Skeletal muscle satellite cell (primary cell): ENCODE results near the gene SEMA7A.
"Not testable (repeated sequence)": the region's sequence is repeated elsewhere in the genome, so short reads cannot be mapped to it uniquely, and the experiment has no call there.

Experiments
- H3K27me3 ChIP-seq: 2 replicates; pipeline ENCODE4 v1.7.0; 2013; ENCODE audit warnings: low read length; ENCODE audit not compliant: control insufficient read depth, insufficient read depth
- H3K36me3 ChIP-seq: 2 replicates; pipeline ENCODE4 v1.7.0; 2013; ENCODE audit warnings: mild to moderate bottlenecking, control low read depth, low read length; ENCODE audit not compliant: insufficient read depth
- H3K4me1 ChIP-seq: 2 replicates; pipeline ENCODE4 v1.7.0; 2013; ENCODE audit warnings: low read length; ENCODE audit not compliant: control insufficient read depth, insufficient read depth
- H3K4me2 ChIP-seq: 2 replicates; pipeline ENCODE4 v1.7.0; 2013; ENCODE audit warnings: mild to moderate bottlenecking, low read length
- H3K4me3 ChIP-seq: 2 replicates; pipeline ENCODE4 v1.7.0; 2013; ENCODE audit warnings: low read length
- H3K9ac ChIP-seq: 2 replicates; pipeline ENCODE4 v1.7.0; 2013; ENCODE audit warnings: mild to moderate bottlenecking, low read depth, low read length, moderate library complexity
- H3K9me3 ChIP-seq: replicated peaks from 2 replicates; pipeline ENCODE4 v1.7.0; 2013; ENCODE audit warnings: mild to moderate bottlenecking, control low read depth, low read length

Gene SEMA7A

DNA sequence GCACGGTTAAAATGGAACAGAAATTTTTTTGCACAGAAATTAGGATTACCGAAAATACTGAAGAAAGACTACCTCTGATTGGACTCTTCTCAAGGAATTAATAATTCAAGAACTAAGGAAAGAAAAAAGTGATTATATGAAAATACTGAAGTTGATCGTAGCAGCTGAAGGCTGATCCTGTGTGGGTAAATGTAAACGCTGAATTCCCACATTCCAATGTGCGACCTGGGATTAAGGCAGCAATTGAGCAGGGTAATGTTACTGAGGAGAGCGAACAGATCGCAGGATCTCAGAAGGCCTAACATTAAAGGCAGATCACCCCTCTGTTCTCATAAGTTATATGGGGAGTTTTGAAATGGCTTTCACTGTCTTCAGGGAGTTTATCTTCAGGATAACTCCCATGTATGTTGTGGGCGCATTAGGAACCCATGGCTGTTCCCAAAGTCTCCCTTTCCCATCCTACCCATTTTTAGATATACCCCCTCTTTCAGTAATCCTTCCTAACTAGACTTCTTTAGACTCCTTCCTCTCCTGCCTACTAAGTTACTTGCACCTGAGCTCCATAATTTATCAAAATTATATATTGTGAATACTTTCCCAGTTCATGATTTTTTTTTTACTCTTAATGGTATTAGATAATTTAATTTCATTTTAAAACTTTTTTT lies 28.2 kb upstream of the SEMA7A start:
- H3K4me3 ChIP-seq, result peak overlapping the region; percentile 82
- H3K9me3 ChIP-seq, result no peaks in the 10 kb centered on the region
- H3K36me3 ChIP-seq, result no peaks in the 10 kb centered on the region
- peak overlapping the region; percentile 97 for H3K4me2 ChIP-seq
- peak overlapping the region; percentile 88 for H3K9ac ChIP-seq
- H3K27me3 ChIP-seq, result no peaks in the 10 kb centered on the region
- H3K4me1 ChIP-seq, result peaks cover 18% of the 10 kb centered on the region

DNA sequence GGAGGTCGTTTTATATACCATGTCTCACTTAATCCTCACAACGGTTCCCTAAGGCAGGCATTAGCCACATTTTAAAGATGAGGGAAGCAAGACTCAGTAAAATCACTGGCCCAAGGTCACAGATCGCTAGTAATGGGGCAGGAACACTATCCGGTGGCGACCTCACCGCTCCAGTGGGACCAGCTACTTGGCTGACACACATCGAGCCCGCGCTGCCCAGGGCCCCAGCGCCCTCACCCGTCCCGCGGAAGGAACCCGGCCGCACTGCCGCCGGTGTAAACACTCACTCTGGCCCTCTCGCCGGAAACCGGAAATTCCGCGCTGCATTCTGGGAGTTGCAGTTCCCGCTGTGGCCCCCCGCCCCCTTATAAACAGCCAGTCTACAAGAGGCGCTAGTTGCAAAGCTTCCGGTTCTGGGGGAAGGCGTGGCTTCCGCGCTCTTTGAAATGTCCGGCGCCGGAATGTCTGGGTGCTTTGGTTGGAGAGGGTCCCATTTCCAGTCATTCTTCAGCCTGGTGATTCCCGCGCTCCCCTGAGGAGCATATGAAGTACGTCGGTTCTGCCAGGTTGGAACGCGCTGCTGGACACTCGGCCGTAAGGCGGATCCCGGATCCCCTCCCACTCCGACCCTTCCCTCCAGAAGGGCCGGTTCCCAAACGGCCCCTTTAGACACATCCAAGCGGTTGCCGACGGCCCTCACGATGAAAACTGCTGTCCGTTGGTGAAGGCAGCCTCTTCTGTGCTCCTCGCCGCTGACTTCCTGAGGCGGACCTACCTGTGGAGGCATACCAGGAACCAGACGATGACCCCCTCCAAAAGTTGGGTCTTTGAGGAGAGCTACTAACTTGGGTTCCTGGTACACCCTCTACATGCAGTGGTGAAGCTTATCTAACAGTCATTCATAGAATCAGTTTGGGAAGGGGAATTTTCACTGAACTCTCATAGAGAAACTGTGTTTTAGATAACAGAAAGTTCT lies 27.4 kb upstream of the SEMA7A start, which contains the start of gene UBL7:
UBL7 (minus strand) TSS at position 290 of the 976 bp plus-strand sequence. CDS start 2,293 bp downstream, outside the sequence.
- Histone ChIP-seq H3K4me1 (peaks cover 18% of the 10 kb centered on the region), H3K9me3 (no peaks in the 10 kb centered on the region), H3K4me2 (peak within 1 kb of the TSS; percentile 97), H3K9ac (peak within 1 kb of the TSS; percentile 88), H3K4me3 (peak within 1 kb of the TSS; percentile 82), H3K36me3 (peaks cover 3% of the 10 kb centered on the region), H3K27me3 (no peaks in the 10 kb centered on the region)

DNA sequence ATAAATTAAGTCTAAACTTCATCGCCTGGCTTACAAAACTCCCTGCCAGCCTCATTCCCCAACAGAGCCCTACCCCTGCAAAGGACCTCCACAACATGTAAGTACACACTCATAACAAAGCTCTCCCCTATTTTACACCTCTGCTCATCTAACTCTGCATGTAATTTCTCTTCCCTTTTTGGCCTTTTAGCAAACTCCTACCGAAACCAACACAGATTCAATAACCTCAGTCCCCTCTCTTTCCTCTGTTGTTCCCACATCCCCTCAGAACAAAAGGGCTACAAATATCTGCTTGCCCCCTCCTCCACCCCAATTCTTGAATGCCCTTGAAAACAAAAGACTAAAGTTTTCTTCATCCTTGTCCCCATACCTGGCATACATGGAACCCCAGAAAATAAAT lies 26.5 kb upstream of the SEMA7A start:
- peak overlapping the region; percentile 82 for H3K4me3 ChIP-seq
- H3K4me2 ChIP-seq, result peak overlapping the region; percentile 97
- H3K27me3 ChIP-seq, result no peaks in the 10 kb centered on the region
- H3K4me1 ChIP-seq, result peaks cover 18% of the 10 kb centered on the region
- peak overlapping the region; percentile 88 for H3K9ac ChIP-seq
- H3K9me3 ChIP-seq, result no peaks in the 10 kb centered on the region
- H3K36me3 ChIP-seq, result peaks cover 3% of the 10 kb centered on the region

DNA sequence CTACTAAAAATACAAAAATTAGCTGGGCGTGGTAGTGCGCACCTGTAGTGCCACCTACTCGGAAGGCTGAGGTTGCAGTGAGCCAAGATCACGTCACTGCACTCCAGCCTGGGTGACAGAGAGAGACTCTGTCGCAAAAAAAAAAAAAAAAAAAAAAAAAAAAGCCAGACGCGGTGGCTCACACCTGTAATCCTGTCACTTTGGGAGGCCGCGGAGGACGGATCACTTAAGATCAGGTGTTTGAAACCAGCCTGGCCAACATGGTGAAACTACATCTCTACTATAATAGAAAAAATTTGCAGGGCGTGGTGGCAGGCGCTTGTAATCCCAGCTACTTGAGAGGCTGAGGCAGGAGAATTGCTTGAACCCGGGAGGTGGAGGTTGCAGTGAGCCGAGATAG lies 26.0 kb upstream of the SEMA7A start:
- H3K27me3 ChIP-seq, H3K36me3 ChIP-seq, H3K4me3 ChIP-seq, H3K9ac ChIP-seq, H3K9me3 ChIP-seq: not testable (repeated sequence)
- Histone ChIP-seq H3K4me1 (peaks cover 16% of the 10 kb centered on the region), H3K4me2 (peak overlapping the region; percentile 97)

DNA sequence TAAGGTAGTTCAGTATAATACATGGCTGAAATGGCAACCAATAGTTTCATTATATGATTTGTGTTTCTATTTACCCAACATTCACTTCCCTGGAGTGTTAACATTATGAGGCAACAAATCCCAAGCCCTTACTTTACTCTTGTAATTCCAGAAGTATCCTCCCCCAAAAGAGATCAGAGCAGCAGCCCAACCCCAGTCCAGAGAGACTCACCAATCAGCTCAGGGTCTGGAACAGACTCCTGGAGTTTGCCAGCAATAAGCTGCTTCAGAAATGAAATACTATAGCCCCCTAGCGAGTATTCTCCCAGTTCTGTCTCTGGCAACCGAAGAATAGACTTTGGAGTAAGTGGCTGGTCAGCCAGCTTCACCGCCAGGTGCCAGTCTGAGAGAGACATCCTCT lies 24.7 kb upstream of the SEMA7A start:
- H3K9ac ChIP-seq, result no peak overlapping the region

DNA sequence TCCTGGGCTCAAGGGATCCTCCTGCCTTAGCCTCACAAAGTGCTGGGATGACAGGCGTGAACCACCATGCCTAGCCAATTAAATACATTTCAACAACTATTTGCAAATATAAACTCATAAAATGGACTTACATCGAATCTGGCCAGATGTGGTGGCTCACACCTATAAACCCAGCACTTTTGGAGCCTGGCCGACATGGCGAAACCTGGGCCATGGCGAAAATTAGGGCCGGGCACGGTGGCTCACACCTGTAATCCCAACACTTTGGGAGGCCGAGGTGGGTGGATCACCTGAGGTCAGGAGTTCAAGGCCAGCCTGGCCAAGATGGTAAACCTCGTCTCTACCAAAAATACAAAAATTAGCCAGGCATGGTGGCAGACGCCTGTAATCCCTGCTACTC lies 23.3 kb upstream of the SEMA7A start:
- H3K9me3 ChIP-seq, H3K4me2 ChIP-seq, H3K9ac ChIP-seq, H3K27me3 ChIP-seq, H3K4me3 ChIP-seq: not testable (repeated sequence)
- Histone ChIP-seq H3K36me3 (peaks cover 19% of the 10 kb centered on the region), H3K4me1 (peaks cover 12% of the 10 kb centered on the region)

More for the DNA sequence above, 24.7 kb upstream of the SEMA7A start:
- Histone ChIP-seq H3K4me3 (no peak overlapping the region), H3K4me1 (peaks cover 14% of the 10 kb centered on the region), H3K36me3 (peaks cover 10% of the 10 kb centered on the region), H3K27me3 (no peaks in the 10 kb centered on the region), H3K4me2 (no peak overlapping the region), H3K9me3 (no peaks in the 10 kb centered on the region)

DNA sequence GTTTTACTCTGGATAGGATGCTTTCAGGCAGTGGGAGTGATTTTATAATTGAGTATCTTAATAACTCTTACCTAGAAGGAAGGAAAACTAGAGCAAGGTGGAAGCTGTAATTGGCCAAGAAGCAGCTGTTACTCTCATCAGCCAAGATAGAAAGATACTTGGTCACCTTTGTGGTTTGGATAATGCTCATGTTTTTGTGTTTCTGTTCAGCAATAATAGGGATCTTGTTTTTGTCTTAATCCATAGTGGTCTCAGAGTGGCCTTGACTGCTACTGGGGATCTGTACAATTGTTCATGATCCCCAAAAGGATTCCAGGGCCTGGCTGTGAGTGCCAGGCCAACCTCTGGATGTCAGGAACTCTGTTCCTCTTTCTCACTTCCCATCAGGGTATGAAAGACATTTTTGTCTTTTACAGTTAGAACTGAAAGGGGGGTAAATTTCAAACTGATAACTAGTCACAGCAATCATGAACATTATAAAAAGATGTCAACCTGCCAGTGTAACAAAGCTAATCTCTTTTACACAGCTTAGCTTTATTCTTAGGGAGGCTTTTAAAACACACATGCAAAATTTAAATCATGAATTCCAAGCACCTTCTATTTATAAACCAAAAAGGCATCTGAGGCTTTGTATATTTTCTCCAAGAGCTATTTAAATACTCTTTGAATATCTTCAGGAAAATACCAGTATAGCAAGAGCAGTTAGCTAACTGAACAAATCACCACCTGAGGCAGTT lies 21.2 kb upstream of the SEMA7A start:
- H3K9me3 ChIP-seq, result no peaks in the 10 kb centered on the region
- H3K4me3 ChIP-seq, result no peak overlapping the region
- peaks cover 3% of the 10 kb centered on the region for H3K4me1 ChIP-seq
- no peak overlapping the region for H3K4me2 ChIP-seq
- H3K27me3 ChIP-seq, result no peaks in the 10 kb centered on the region
- H3K36me3 ChIP-seq, result peaks cover 34% of the 10 kb centered on the region
- no peak overlapping the region for H3K9ac ChIP-seq

DNA sequence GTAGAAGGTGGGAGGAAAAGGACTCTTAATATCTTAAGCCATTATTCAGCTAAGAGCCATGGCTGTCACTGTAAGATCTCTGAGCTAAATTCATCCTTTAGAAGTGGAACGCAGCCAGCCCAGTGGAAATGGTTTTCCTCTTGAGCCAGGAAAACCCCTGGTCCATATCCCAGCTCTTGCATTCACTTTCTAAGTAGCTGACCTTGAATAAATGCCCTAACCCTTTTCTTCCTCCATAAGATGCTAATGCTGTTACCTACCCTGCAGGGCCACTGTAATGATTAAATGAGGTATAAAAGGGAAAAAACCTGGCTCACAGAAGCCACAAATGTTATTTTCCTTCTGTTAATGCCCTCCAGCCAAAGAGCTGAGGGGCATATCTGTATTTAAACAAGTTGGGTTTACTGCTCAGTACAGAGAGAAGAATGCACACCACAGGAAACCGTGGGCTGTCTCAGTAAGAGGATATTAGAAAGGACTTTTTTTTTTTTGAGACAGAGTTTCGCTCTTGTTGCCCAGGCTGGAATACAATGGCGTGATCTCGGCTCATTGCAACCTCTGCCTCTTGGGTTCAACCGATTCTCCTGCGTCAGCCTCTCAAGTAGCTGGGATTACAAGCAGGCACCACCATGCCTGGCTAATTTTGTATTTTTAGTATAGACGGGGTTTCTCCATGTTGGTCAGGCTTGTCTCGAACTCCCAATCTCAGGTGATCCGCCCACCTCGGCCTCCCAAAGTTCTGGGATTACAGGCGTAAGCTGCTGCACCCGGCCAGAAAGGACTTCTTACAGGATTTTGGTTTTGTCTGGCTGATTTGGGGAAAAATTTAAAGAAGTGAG lies 20.4 kb upstream of the SEMA7A start:
- H3K27me3 ChIP-seq, result no peaks in the 10 kb centered on the region
- peaks cover 39% of the 10 kb centered on the region for H3K36me3 ChIP-seq
- no peak overlapping the region for H3K4me2 ChIP-seq
- H3K4me1 ChIP-seq, result peaks cover 3% of the 10 kb centered on the region
- H3K9ac ChIP-seq, result no peak overlapping the region
- H3K9me3 ChIP-seq, result no peaks in the 10 kb centered on the region
- H3K4me3 ChIP-seq, result no peak overlapping the region

DNA sequence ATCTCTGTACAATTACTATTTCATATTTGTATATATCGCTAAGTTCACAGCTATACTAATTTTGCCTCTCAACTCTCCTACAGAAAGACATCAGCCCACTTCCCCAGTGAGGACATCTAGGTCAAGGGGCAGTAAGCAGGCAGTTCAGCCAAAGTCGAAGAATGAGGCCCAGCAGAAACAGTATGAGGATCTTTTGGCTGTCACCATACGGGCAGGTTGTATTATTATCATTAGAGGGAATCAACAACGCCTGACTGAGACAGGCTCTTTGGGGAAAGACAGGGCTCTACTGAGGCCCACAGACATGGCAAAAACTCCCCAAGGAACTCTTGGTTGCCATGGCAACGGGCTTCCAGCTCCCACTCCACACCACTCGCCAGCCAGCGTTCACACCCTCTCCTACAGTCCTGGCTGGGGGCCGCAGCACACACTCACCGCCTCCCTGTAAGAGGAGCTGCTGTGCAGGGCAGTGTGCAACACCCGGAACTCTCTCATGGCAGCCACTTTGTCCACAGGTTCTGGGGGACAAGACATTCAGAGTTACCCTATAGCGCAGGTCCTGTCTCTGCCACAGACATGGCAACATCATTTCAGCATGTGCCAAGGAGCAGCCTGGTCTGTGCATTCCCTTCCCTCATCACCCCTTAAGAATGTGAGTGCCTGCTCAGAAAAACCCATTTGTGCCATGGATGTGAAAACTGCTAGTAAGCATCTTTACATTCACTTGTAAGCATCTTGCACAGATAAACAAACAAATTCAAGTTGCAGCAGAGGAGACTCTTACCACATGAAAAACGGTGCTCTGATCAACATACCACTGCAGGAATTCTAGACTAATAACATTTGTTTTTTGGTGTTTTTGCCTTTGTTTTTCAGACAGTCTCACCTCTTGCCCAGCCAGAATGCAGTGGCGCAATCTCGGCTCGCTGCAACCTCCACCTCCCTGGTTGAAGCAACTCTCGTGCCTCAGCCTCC lies 18.4 kb upstream of the SEMA7A start:
- Histone ChIP-seq H3K4me2 (no peak overlapping the region), H3K9ac (no peak overlapping the region), H3K4me1 (peaks cover 3% of the 10 kb centered on the region), H3K4me3 (no peak overlapping the region), H3K9me3 (no peaks in the 10 kb centered on the region), H3K36me3 (peaks cover 56% of the 10 kb centered on the region), H3K27me3 (no peaks in the 10 kb centered on the region)

DNA sequence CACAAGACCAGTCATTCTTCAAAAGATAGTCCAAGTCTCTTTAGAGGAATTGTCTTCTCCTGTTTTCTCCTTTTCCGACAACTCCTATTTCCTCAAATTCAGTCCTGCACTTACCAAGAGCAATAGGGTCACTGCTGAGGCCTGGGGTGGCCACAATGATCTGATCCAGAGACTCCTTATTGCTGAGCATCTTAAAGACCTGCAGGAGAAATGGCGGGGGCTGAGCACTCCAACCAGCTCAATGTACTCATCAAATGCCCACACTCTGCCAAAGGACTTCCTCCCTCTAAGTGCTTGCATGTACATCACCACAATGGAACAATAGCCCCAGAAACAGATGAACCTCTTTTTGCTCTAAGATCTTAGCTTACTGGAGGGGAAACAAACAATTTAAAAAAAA lies 17.6 kb upstream of the SEMA7A start:
- Histone ChIP-seq H3K36me3 (peaks cover 59% of the 10 kb centered on the region), H3K9me3 (no peaks in the 10 kb centered on the region), H3K4me3 (no peak overlapping the region), H3K9ac (no peak overlapping the region), H3K4me2 (no peak overlapping the region), H3K4me1 (peaks cover 3% of the 10 kb centered on the region), H3K27me3 (no peaks in the 10 kb centered on the region)
